Measurements from ENCODE around the gene SPATA32.

- no peak for TF ChIP-seq POLR2A (IDR thresholded peaks at IDR 0.05)
- no peak for TF ChIP-seq CTCF (IDR thresholded peaks at IDR 0.05)
Observed at GRCh38 chr17:45227101-45227925, 34.6 kb downstream of the SPATA32 start.
